HUDEP-2 (cell line): Measurements from ENCODE around the gene SMC4.

Experiments
- DNase-seq, 76 experiments: peaks; one replicate each; lab custom pipeline; 2025; ENCODE audit not compliant: unreplicated experiment in 76 of 76; lab: John Stamatoyannopoulos, UW

Gene SMC4

DNA sequence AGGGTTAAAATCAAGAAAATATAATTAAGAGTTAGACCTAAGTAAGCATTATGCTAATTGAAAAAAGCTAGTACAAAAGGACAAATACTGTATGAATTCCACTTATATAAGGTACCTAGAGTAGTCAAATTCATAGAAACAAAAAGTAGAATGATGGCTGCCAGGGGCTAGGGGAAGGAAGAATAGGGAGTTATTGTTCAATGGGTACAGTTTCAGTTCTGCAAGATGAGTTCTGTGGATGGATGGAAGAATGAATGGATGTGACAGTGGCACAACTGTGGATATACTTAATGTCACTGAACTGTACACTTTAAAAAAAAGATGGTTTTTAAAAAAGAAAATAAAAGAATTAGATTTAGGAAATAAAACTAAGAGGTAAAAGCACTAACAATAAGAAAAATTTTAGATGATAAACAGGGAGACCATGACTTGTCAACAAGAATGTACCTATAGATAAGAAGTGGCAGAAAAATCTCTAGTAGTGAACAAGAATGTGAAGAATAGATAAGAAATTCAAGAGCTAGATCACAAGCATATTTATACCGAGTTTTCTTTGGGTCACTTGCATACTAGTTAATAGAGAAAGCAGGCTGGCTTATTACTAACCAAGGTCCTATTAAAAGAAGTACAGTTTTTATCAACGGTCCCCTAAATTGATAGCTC, 6.0 kb upstream of the SMC4 start:
- peak in 32 of 76 experiments; percentile 25 to 80 (median 47) for DNase-seq

- peak in 31 of 76 experiments; percentile 2 to 80 (median 46) for DNase-seq
These were observed 5.4 kb upstream of the SMC4 start for GRCh38 chr3:160394009-160394392.

DNA sequence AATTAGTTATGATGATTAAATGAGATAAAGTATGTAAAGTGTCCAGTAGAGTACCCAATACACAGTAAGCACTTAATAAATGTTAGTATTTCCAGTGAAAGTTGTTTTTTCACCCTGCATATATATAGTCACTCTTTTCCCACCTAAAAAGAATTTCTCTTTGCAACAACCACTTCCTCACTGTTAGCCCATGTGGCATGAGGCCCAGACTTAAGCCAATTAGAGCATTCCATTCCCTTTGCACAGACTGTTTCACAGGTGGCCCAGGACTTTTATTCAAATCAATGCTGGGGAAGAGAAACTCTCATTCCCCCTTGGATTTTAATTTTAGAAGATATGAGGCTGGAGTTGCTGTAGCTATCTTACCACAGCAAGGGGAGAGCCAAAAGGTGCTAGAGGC, 4.2 kb upstream of the SMC4 start:
- DNase-seq, result peak in 4 of 76 experiments; percentile 9 to 18 (median 14)

GRCh38 chr3:160398820-160399124, 678 bp upstream of the SMC4 start:
- DNase-seq, result no peak

DNA sequence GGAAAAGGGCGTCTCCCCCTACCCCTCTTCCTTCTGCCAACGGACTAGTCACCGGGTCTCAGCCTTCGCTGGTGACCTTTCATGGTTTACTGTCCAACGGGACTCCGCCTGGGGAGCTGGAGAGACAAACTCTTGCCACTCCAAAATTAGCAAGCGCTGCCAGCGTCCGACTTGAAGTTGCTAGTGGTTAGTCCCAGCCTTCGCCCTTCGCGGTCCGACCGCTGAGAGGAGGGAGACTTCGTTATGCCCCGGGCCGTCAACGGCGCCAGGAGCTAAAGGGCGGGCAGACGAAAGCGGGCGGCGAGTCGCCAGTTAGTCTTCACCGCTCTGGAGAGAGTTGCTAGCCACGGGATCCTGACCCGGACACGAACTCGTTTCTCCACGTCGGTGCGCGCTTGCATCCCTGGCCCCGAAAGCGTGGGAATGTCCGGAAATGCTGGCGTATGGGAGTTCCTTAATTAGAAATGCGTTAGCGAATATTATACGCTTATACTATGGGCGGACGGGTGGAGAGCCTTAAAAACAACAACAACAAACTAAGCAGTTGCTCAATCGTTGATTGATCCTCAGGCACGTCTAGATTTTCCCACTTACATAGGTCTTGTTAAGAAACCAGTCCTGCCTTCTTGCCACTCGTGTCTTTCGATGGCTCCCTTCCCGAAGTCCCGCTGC, 716 bp downstream of the SMC4 start:
- DNase-seq, result peak in 15 of 76 experiments; percentile 2 to 69 (median 39)

- peak in 3 of 76 experiments; percentile 10 to 21 (median 19) for DNase-seq
These were observed 1.3 kb downstream of the SMC4 start for GRCh38 chr3:160400702-160401150.

- peak in 57 of 76 experiments; percentile 1 to 72 (median 29) for DNase-seq
These were observed 2.0 kb downstream of the SMC4 start for GRCh38 chr3:160401291-160402095.

- DNase-seq, result no peak
These were observed 3.0 kb downstream of the SMC4 start for GRCh38 chr3:160402221-160403027.

DNA sequence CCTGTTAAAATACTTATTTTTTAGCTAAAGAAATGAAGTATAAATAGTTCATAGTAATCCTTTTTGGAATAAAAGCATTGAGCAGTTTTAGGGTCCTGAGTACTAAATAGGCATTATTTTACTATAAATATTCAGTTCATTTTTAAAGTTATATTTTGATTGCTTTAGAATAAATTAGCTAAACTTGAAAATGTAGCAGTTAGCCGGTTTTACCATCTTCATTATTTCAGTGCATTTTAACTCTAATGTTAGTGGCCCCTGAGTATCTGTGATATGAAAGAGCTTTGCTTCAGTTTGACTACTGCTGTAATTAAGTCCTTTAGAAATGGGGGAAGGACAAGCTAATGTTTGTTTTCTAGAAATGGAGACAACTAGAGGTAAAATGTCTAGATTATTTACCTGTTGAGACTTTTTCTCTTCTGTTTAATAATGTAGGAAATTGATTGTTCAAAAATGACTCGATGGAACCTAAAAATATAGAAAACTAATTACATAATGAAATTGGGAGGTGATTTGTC, 3.6 kb downstream of the SMC4 start:
- no peak for DNase-seq

- DNase-seq, result no peak
These were observed 4.5 kb downstream of the SMC4 start for GRCh38 chr3:160403796-160404470.

DNA sequence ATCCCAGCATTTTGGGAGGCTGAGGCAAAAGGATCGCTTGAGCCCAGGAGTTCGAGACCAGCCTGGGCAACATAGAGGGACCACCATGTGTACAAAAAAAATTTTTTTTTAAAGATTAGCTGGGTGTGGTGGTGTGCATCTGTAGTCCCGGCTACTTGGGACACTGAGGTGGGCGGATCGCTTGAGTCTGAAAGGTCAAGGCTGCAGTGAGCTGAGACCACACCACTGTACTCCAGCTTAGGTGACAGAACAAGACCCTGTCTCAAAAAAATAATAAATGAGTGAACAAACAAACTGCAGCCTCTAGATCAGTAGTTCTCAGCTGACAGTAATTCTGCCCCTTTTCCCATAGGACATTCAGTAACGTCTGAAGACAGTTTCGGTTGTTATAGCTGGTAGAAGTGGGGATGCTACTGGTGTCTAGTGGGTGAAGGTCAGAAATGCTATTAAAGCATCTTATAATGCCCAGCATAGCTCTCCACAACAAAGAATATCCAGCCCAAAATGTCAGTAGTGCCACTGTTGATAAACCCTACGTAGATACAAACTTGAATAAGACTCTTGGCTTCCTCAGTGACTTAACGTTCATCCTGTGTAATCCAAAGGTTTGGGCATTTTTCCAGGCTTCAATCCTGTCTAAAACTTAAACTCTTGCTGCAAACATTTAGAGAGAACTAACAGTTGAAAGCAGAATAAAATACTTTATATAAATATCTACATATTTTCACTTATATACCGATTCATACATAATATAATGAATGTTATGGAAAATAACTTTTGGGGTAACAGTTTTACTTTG, 10.6 kb downstream of the SMC4 start:
- DNase-seq, result no peak

GRCh38 chr3:160412477-160412876, 13.0 kb downstream of the SMC4 start:
- no peak for DNase-seq

GRCh38 chr3:160413613-160414248, 14.3 kb downstream of the SMC4 start:
- DNase-seq, result peak in 59 of 76 experiments; percentile 4 to 72 (median 41)

- no peak for DNase-seq
These were observed 17.9 kb downstream of the SMC4 start for GRCh38 chr3:160417311-160417710.

DNA sequence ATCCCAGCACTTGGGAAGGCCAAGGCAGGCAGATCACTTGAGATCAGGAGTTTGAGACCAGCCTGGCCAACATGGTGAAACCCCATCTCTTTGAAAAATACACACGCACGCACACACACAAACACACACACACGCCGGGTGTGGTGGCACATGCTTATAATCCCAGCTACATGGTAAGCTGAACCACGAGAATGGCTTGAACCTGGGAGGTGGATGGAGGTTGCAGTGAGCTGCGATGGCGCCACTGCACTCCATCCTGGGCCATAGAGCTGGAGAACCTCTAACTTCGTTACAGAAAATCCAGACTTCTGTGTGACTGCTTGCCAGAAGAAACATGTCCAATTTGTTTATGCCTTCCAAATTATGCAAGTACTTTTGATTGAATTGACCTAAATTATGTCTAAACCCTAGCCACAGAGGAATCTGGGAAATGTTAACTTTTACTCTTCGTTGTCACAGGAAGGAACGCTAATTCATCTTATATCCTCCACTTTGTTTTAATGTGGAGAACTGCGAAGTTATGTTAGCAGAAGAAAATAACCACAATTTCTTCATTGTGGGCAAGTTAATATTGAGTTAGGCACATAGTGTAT, 28.5 kb downstream of the SMC4 start:
- DNase-seq, result no peak

DNA sequence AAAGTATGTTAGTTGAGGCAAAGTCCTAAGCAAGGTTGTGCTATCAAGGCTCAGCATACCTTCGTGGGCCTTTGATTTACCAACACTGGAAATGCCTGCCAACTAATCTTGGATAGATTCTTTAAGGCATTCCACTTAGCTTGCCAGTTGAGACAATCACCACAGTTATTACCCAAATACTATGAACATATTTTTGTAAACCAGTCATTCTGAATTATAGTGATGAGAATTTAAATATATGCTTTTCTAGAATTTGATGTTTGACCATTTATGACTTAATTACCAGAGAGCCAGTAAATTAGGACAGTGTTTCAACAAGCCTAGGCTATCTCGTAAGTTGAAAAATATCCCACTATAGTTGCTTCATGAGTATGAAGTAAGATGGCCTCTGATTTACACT, 34.6 kb downstream of the SMC4 start:
- DNase-seq, result no peak

DNA sequence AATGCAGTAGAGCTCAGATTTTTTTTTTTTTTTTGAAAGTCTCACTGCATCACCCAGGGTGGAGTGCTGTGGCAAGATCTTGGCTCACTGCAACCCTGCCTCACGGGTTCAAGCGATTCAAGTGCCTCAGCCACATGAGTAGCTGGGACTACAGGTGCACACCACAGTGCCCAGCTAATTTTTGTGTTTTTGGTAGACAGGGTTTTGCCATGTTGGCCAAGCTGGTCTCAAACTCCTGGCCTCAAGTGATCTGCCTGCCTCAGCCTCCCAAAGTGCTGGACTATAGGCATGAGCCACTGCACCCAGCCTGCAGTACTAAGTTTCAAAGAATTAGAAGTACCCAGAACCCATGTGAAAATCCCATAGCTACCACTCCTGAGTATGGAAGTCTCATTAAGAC, 35.6 kb downstream of the SMC4 start:
- DNase-seq, result peak in 1 of 76 experiments; percentile 2

GRCh38 chr3:160435747-160436146, 36.3 kb downstream of the SMC4 start:
- DNase-seq, result no peak
